SU-DHL-6 (cell line): ENCODE data around the gene HABP4.

Experiments
- H2AFZ ChIP-seq: fragments of 200-600 bp; sonication (generic); 2 replicates; pipeline ENCODE4 v1.6.1; 2014; ENCODE audit warnings: low read depth, mild to moderate bottlenecking, moderate library complexity, mixed read lengths, antibody characterized with exemption, low read length; ENCODE audit not compliant: severe bottlenecking
- H3F3A ChIP-seq: fragments of 200-600 bp; shearing (Covaris generic); 2 replicates; pipeline ENCODE4 v1.6.0; 2016; ENCODE audit warnings: antibody characterized with exemption, mild to moderate bottlenecking; ENCODE audit not compliant: insufficient read depth
- H3K27ac ChIP-seq: fragments of 200-600 bp; sonication (generic); 2 replicates; pipeline ENCODE4 v1.5.1; 2016; ENCODE audit warnings: low read depth, mild to moderate bottlenecking, low read length, moderate library complexity, mixed read lengths
- H3K27me3 ChIP-seq: fragments of 200-600 bp; sonication (generic), shearing (Covaris generic); 2 replicates; pipeline ENCODE4 v1.6.0; 2014; ENCODE audit warnings: mild to moderate bottlenecking, low read length
- H3K36me3 ChIP-seq: fragments of 200-600 bp; sonication (generic); 2 replicates; pipeline ENCODE4 v1.6.1; 2014; ENCODE audit warnings: mild to moderate bottlenecking, low read length, mixed read lengths
- H3K4me2 ChIP-seq: fragments of 300-600, 200-600 bp; shearing (Covaris generic), sonication (generic); 2 replicates; pipeline ENCODE4 v1.6.0; 2014; ENCODE audit warnings: low read length, low read depth, mild to moderate bottlenecking; ENCODE audit not compliant: poor library complexity, severe bottlenecking
- H3K4me3 ChIP-seq: fragments of 200-600 bp; sonication (generic); 2 replicates; pipeline ENCODE4 v1.5.1; 2014; ENCODE audit warnings: antibody characterized with exemption, low read length, mild to moderate bottlenecking, mixed read lengths; ENCODE audit not compliant: insufficient read depth, poor library complexity, severe bottlenecking
- H3K79me2 ChIP-seq: fragments of 200-600 bp; sonication (generic); 2 replicates; pipeline ENCODE4 v1.6.1; 2014; ENCODE audit warnings: mild to moderate bottlenecking, low read length, moderate library complexity; ENCODE audit not compliant: insufficient read depth
- H3K9ac ChIP-seq: fragments of 200-600 bp; sonication (generic); 2 replicates; pipeline ENCODE4 v1.7.0; 2014; ENCODE audit warnings: mild to moderate bottlenecking, low read length
- H3K9me2 ChIP-seq: fragments of 200-600 bp; sonication (generic); replicated peaks from 2 replicates; pipeline ENCODE4 v1.6.1; 2014; ENCODE audit warnings: low read length; ENCODE audit not compliant: insufficient read depth
- H3K9me3 ChIP-seq: fragments of 200-600 bp; sonication (generic); 2 replicates; pipeline ENCODE4 v1.6.1; 2014; ENCODE audit warnings: low read length, mixed read lengths; ENCODE audit not compliant: insufficient read depth
- H4K20me1 ChIP-seq: fragments of 200-600 bp; sonication (generic); 2 replicates; pipeline ENCODE4 v1.6.1; 2014; ENCODE audit warnings: low read depth, mild to moderate bottlenecking, antibody characterized with exemption, low read length, moderate library complexity, mixed read lengths
- CTCF ChIP-seq: fragments of 200-600 bp; sonication (generic); IDR thresholded peaks from one replicate; pipeline ENCODE4 v1.5.1; 2017; ENCODE audit warnings: antibody characterized with exemption, mild to moderate bottlenecking, low read length, moderate library complexity; ENCODE audit not compliant: insufficient read depth, poor library complexity, severe bottlenecking
- EZH2phosphoT487 ChIP-seq: fragments of 200-600 bp; sonication (generic), shearing (Covaris generic); conservative IDR thresholded peaks from 2 replicates; pipeline ENCODE4 v1.6.1; 2018; ENCODE audit warnings: mild to moderate bottlenecking, antibody characterized with exemption, low read length, moderate library complexity, mixed read lengths

The HABP4 gene

GRCh38 chr9:96483733-96484390, 33.9 kb downstream of the HABP4 start:
- Histone ChIP-seq H3K4me3 (no peak overlapping the region), H3K79me2 (no peaks in the 10 kb centered on the region), H2AFZ (no peak overlapping the region), H3K27ac (no peak overlapping the region), H3K9ac (no peak overlapping the region), H3K36me3 (no peaks in the 10 kb centered on the region), H3K4me2 (no peak overlapping the region), H4K20me1 (no peaks in the 10 kb centered on the region), H3K9me3 (no peaks in the 10 kb centered on the region), H3K9me2 (no peaks in the 10 kb centered on the region), H3F3A (no peaks in the 10 kb centered on the region), H3K27me3 (no peaks in the 10 kb centered on the region)
- TF ChIP-seq EZH2phosphoT487 (no peak), CTCF (no peak)

- no peaks in the 10 kb centered on the region for H3K9me2 ChIP-seq
- no peaks in the 10 kb centered on the region for H3K9me3 ChIP-seq
- TF ChIP-seq CTCF (no peak), EZH2phosphoT487 (no peak)
- H3K36me3 ChIP-seq = no peaks in the 10 kb centered on the region
- H3K27ac ChIP-seq = no peak overlapping the region
- no peaks in the 10 kb centered on the region for H4K20me1 ChIP-seq
- no peak overlapping the region for H3K4me3 ChIP-seq
- H3K79me2 ChIP-seq = no peaks in the 10 kb centered on the region
- no peaks in the 10 kb centered on the region for H3K27me3 ChIP-seq
- no peak overlapping the region for H3K9ac ChIP-seq
- no peak overlapping the region for H2AFZ ChIP-seq
- H3K4me2 ChIP-seq = no peak overlapping the region
- no peaks in the 10 kb centered on the region for H3F3A ChIP-seq
These were observed 34.6 kb downstream of the HABP4 start for GRCh38 chr9:96484521-96484931.

- no peak overlapping the region for H3K4me3 ChIP-seq
- no peak overlapping the region for H3K27ac ChIP-seq
- H3K9ac ChIP-seq = no peak overlapping the region
- no peaks in the 10 kb centered on the region for H3K9me2 ChIP-seq
- no peaks in the 10 kb centered on the region for H4K20me1 ChIP-seq
- H3K4me2 ChIP-seq = no peak overlapping the region
- no peaks in the 10 kb centered on the region for H3K79me2 ChIP-seq
- H3K27me3 ChIP-seq = no peaks in the 10 kb centered on the region
- H3F3A ChIP-seq = no peaks in the 10 kb centered on the region
- no peaks in the 10 kb centered on the region for H3K9me3 ChIP-seq
- H3K36me3 ChIP-seq = no peaks in the 10 kb centered on the region
- H2AFZ ChIP-seq = no peak overlapping the region
- no peak for TF ChIP-seq CTCF
- no peak for TF ChIP-seq EZH2phosphoT487
These were observed 35.3 kb downstream of the HABP4 start for GRCh38 chr9:96485280-96485679.
